CD4-positive, alpha-beta T cell treated with Interleukin-17A for 4 hours (primary cell): ENCODE results near the gene TULP4.

Source experiments
- DNase-seq: peaks from one replicate; pipeline ENCODE4 v3.0.0-alpha.2; 2020; ENCODE audit warnings: mixed read lengths

TULP4 gene, protein sequence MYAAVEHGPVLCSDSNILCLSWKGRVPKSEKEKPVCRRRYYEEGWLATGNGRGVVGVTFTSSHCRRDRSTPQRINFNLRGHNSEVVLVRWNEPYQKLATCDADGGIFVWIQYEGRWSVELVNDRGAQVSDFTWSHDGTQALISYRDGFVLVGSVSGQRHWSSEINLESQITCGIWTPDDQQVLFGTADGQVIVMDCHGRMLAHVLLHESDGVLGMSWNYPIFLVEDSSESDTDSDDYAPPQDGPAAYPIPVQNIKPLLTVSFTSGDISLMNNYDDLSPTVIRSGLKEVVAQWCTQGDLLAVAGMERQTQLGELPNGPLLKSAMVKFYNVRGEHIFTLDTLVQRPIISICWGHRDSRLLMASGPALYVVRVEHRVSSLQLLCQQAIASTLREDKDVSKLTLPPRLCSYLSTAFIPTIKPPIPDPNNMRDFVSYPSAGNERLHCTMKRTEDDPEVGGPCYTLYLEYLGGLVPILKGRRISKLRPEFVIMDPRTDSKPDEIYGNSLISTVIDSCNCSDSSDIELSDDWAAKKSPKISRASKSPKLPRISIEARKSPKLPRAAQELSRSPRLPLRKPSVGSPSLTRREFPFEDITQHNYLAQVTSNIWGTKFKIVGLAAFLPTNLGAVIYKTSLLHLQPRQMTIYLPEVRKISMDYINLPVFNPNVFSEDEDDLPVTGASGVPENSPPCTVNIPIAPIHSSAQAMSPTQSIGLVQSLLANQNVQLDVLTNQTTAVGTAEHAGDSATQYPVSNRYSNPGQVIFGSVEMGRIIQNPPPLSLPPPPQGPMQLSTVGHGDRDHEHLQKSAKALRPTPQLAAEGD (N-terminal part only)

DNA sequence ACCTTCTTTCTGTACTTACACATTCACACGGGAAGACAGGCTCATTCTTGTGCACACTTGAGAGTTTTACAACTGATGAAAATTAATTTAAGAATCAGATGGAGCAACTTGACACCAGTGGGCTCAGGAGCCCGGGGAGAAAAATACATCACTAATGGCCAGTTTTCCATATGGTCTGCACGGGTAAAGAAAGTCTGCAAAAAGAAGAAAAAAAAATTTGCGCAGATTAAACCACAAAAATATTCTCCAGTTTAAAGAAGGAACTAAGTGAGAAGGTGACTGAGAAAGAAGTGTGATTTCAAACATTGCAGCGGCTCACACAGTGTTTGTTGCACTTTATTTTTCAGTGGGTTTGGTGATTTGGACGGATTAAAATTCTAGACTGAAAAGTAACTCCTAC is at the start of gene TULP4:
TSS of gene TULP4 (plus strand) at position 301 of the 400 bp plus-strand sequence. CDS start 1,552 bp downstream, outside the sequence.
- no peak for DNase-seq

DNA sequence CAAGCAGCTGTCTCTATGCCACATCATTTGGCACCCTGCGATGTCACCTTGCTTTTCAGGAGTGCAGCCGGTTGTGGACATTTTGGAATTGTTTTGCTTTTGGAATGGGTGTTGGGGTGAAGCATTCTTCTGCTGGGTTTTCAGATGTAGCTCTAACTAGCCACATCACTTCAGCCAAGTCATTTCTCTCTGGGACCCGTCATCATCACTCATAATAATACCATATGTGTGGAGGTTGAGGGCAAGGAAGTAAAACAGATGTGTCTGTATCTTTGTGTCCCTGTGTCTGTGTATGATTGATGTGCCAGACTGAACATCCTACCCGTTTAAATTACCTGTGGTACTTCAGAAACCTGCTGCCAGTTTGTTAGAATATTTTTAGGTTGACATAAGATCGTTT is 49.5 kb upstream of the TULP4 start:
- no peak for DNase-seq

DNA sequence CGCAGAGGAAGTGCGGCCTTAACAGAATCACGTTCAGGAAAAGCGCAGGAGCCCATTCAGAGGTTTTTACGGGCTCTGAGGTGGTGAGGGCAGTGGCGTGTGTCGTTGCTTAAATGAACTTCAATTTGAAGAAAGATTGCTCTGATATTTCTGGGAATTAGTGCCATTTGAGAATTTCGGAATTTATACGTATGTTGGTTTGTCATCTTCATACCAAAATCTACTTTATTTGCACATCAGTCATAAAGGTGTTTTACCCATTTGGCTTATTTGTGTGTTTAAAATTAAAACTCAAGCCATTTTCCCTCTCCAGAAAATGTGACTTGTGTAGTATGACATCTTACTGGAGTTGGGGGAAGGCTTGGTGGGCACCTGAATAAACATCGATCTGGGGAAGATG is 48.1 kb upstream of the TULP4 start:
- no peak for DNase-seq

DNA sequence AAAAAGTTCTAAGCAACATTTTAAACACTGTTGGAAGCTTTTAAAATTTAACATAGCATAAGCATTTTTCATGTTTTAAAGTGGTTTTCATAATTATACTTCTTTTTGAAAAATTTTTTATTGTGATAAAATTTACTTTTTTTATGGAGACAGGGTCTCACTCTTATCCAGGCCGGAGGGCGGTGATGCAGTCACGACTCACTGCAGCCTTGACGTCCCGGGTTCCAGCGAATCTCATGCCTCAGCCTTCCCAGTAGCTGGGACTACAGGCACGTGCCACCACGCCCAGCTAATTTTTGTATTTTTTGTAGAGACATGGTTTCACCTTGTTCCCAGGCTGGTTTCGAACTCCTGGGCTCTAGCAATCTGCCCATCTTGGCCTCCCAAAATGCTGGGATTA is 46.1 kb upstream of the TULP4 start:
- DNase-seq: no peak

DNA sequence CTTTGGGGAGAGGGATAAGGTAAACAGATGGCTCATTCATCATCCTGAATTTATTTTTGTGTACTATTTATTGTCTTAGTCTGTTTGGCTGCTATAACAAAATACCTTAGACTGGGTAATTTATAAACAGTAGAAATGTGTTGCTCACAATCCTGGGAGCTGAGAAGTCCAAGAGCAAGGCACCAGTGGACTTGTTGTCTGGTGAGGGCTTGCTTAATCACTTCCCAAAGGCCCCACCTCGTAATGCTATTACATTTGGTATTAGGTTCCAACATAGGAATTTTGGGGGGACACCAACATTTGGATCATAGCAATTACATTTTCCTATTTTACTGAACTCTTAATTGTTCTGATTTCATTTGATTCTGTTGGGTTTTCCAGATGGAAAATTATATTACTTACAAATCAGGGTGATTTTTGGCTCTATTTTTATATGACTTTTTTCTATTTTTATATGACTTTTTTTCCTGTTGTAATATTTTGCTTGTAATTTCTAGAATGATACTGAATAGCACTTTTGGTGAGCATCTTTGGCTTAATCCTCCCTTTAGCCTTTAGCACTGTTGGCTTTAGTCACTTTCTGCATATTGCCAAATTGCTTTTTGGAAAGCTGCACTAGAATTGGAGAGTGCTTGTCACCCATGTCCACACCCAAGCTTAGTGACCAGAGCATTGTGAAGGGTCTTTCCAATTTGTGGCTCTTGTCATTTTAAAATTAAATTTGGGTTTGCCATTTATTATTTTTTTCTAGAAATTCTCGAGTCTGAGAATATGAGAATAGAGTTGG is 43.7 kb upstream of the TULP4 start:
- DNase-seq: no peak

DNA sequence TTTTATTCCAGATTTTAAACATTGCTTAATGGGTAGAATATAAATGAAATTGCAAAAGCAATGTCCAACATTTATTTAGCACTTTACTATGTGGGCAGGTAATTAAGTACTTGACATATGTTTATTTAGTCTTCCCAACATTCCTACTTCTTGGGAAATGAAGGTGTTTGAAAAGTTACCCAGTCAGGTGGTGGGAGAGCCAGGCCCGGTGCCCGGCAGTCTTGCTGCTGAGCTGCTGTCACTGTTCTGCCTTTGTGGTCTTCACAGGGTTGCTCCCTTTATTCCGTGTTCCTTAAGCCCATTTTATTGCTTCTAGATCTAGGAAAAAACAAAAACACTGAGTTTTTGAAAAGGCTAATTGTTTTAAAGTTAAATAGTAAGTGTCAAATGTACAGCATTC is 42.6 kb upstream of the TULP4 start:
- DNase-seq: no peak

DNA sequence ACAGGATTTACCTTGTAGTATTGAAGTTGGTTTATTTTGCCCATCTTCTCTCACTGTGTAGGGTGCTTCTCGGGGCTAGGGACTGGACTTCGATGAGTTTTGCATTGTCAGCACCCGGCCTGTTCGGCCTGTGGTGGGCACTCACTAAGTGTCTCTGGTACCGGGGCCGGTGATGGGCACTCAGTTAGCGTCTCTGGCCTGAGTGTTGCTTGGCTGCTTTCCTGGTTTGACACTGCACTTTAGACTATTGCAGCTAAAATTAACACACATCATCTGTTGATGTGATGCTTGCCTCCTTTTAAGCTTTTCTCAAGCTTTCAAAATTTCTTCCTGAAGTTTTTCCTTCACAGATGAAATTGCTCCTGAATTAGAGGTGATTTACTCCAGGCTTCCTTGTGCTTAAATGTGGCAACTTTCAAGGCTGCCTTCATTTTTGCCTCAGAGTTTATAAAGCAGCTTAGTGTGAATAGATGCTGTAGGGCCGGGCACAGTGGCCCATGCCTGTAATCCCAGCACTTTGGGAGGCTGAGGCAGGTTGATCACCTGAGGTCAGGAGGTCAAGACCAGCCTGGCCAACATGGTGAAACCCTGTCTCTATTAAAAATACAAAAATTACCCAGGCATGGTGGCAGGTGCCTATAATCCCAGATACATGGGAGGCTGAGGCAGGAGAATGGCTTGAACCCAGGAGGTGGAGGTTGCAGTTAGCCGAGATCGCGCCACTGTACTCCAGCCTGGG is 41.7 kb upstream of the TULP4 start:
- no peak for DNase-seq

DNA sequence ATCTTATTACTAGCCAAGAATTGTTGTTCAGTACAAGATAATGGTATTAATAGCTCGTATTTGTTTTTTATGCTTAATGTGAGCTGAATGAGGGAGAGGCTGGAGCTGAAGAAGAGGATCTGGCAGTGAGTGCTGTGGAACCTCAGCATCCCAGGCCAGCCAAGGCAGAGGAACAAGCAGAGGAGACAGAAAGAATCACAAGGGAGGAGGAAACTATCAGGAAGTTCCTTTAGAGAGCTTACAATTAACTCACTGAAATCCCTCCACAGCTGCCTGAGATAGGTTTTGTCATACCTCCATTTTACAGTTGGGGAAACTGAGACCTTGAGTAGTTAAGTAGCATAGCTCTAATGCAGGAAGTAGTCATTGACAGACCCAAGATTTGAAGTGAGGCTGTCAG is 39.9 kb upstream of the TULP4 start:
- DNase-seq: no peak

DNA sequence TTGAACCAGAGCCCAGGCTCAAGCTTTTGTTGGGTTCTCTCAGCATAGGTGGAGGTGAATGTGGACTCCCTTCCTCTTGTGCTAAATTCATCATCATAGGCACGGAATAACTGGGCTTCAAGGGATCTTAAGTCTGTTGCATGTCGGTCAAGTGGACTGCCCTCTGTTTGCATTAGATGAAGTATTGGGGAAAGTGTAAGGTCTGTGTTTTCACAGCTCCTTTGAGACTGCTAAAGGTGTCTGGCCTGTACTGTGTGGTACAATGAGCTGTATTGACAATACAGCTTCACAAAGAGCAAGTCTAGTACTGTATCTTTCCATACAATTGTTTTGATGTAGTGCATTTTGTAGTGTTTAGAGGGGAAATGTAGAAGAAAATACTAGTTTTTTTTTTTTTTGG is 34.3 kb upstream of the TULP4 start:
- DNase-seq: no peak

DNA sequence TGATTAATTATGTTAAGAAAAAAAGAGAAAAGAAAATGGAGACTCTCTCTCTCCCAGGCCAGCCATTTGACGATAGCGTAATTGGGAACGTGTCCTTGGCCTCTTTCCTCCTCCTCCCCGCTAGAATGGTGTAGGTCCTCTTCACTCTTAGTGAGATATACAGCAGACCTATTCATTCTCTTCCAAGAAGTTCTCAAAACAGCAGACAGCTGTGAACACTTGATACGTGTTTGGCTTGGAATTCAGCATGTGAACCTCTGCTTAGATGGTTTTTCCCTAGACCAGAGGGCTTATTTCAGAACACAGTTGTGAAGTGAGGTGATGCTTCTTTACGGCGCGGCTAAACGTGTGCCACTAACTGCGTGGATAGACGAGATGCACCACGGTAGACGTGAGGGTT is 32.6 kb upstream of the TULP4 start:
- DNase-seq: no peak

DNA sequence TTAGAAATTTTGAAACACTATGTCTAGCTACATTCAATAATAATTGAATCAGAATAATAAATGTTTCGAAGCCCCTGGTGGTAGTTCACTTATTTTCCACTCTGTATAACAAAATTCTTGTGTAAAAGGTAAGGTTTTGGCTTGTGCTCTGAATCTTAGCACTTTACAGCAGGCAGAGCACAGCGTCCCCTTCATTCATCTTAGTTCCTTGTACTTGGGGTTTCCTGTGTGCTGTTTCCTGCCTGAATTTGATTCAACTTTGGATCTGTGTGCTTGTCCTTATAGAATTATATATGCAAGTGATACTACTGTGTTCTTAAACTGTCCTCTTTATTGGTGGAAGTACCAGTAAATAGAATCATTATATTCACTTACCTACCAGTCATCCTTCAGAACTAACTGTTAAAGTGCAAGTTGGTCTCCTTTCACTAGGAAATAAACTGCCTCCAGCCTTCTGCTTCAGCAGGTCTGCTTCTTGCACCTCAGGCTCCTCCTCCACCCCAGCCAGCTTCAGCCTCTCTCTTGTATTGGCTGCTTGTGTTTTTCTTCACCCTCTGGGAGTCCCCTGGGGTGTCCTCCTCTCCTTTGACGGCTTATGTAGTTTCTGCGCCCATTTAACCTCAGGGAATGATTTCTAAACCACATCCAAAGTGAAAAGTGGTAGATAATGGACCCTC is 28.8 kb upstream of the TULP4 start:
- DNase-seq: peak; percentile 35

DNA sequence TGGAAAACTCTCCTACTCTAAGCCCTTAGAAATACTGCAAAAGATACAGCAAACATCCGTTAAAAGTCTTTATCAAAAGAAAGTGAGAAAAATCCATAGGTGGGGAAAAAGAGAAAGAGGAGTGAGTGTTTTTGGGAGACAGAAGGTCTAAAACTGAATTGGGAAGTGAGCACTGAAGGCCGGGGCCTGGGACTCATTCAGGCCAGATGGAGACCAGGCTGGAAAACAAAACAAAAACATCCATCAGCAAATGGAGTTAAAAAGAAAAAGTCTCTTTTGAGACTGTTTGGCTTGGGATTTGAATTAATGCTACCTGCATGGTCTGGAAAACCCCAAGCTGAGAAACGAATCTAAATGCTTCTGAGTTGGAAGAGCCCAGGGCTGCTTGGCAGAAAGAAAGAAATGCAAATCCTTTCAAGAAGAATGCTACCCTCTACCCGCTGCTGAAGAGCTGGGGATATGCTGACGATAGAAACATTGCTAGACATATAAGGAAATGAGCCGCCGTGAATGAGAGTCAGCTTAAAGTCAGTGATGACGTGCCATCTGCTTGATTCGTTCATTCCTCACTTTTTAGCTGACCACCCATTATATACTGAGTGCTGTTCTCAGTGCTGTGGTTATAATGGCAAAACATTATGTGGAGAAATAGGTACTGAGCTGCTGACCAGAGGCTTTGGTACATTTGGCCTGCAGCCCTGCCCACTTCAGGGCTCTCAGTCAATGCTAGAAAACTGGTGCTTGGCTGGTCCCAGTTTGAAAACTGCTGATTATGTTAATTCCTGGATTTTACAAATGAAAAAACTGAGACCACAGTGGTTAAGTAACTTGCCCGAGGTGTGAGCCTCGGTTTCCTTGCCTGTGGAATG is 28.0 kb upstream of the TULP4 start:
- DNase-seq: peak; percentile 28

DNA sequence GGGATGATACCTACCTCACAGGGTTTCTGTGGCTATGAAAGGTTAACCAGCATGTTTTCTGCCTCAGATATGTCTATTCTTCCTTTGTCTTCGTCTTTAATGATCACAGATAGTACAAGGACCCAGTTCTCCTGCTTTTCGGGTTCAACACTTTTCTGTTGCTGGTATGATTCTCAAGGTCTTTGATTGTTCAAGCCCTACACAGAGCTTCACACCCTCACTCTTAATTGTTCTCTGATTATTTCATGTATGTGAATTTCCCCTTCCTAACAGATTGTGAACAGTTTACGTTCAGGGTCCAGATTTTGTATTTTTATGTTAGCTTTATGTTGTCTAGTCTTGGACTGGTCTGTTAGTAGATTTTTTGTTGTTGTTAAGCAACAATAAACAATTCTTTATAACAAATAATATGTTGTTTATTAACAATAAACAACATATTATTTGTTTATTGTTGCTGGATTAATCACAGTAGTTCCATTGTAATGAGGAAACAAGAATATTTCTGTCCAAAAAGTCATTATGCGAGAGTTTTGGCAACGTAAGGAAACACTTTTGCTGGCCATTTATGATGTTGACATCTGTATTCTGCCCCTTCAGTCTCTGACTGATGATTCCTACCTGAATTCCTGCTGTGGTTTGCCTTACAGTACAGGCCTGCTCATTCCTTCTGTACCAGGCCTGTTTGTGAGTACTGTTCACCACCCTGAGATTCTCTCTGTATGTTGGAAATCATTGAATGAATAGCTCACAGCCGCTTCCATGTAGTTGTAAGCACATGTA is 27.2 kb upstream of the TULP4 start:
- DNase-seq: no peak

DNA sequence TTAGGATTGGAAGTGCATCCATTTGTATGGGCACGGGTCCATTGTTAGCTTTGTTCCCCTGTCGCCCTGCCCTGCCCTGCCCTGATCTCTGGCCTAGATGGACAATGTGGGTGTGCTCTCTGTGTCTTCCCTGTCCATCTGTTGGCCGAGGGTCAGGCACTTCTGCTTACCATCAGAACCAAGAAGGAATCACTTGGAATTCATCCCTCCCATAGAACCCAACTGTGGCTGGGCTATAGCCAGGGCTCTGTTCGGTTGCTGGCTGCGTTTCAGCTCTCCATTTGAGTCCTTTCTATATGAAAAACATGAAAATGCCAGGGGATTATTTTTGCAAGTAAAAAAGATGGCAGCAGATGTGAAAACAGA is 26.6 kb upstream of the TULP4 start:
- no peak for DNase-seq

DNA sequence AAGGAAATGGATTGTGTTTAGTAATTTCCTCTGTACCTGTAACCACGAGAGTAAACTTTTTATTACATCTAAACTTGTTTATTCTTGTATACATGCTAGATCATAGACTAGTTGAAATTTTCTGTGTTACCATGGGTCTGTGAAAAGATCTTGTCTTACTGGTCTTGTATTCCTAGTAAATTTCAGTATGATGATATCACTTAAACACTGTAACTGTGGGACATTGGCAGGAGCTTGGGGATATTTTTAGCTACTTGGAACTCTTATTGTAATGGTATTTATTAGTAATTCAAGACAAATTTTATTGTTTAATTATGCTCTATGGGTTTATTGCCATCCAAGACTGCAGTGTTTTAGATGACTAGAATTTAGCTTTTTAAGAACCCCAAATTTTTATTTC is 25.9 kb upstream of the TULP4 start:
- no peak for DNase-seq

DNA sequence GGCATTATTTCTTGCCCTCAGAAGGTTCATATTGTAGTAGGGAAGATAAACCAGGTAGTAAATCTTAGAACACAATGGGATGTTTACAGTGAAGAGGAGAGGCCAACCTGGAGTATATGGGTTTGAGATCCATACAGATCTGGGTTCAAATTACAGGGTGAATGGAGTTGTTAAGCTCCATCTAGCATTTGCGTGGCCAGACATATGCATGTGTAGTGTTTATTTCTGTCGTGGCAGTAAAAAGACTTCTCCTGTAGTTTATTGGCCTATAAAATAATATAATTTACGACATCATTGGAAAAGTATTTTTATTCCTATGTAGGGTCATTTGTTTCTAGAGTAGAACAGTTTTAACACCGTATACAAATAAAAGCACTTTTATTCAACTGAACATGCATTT is 25.2 kb upstream of the TULP4 start:
- no peak for DNase-seq

DNA sequence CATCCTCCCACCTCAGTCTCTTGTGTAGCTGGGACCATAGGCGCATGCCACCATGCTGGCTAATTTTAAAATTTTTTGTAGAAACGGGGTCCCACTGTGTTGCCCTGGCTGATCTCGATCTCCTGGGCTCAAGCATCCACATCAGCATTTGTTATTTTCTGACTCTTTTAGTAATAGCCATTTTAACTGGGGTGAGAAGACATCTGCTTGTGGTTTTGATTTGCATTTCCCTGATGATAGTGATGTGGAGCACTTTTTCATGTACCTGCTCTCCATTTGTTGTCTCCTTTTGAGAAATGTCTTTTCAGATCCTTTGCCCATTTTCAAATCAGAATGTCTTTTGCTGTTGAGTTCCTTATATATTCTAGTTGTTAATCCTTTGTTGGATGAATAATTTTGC is 22.2 kb upstream of the TULP4 start:
- DNase-seq: no peak

DNA sequence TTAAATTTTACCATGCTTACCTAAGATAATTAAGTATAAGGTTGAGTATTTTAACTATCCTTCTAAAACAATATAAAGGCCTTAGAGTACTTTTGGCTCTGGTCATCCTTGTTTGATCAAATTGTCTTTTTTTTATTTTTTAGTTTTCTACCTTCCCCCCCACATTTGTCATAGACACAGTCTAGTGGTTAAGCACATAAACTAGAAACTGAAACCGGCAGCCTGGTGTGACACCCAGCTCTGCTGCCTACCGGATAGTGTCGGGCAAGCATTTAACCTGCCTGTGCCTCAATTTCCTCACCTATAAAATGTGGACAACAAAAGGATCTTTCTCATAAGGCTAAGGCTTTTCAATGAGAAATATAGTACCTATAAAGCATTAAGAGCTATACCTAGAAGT is 21.6 kb upstream of the TULP4 start:
- DNase-seq: peak; percentile 67

DNA sequence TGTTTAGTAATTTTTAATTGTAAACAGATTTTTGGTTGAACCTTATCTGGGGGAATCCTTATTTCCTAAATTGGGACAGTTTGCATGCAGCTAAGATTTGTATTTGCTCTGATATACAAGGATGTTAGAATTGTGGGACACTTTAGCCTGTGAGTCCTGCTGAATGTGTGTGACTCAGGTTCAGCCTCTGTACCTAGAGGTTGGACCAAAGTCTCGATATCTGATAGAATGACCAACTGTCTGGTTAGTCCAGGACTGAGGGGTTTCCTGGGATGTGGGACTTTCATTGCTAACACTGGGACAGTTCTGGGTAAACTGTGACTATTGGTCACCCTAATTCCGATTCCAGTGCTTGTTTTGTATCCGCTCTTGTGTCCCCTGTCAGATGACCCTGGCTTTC is 20.2 kb upstream of the TULP4 start:
- no peak for DNase-seq

DNA sequence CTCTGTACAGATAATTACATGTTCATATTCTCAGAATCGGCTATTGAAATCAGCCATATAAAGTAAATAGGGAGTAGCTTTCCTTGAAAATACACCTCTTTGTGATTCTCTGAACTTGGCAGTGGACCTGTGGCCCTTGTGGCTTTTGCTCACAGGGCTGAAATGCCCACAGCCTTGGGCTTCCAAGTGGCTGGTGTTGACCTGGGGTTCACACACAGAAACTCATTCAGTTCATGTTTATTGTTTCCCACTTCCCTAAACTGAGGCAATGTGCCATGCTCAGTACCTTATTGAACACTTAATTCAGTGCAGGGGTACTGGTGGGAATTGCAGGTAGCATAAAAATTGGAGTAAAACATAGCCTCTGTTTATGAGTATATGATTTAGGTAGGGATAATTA is 19.1 kb upstream of the TULP4 start:
- no peak for DNase-seq
